Ascending aorta (tissue), 2 donors: ENCODE measurements around the gene ABTB2. TPM values are rescaled to one million over a fixed set of nuclear protein-coding genes. Genes with fewer than 3 reads are reported as not detected.

Experiments
- DNase-seq, 2 donors: peaks; one replicate each; pipeline ENCODE4 v3.0.0-alpha.2; 2019; ENCODE audit warnings: low spot score in 2 of 2
- H3K27ac ChIP-seq, 2 donors: fragments of 200-600 bp; sonication (generic); one replicate each; pipeline ENCODE4 v1.5.1; 2016 to 2017; ENCODE audit warnings: mild to moderate bottlenecking in 1 of 2
- H3K27me3 ChIP-seq: fragments of 200-600 bp; sonication (generic); one replicate; pipeline ENCODE4 v1.5.1; 2017
- H3K36me3 ChIP-seq, 2 donors: fragments of 200-600 bp; sonication (generic); one replicate each; pipeline ENCODE4 v1.5.1; 2016
- H3K4me1 ChIP-seq, 2 donors: fragments of 200-600 bp; sonication (generic); one replicate each; pipeline ENCODE4 v1.5.1; 2016 to 2017; ENCODE audit warnings: mild to moderate bottlenecking in 1 of 2
- H3K4me3 ChIP-seq, 2 donors: fragments of 200-600 bp; sonication (generic); one replicate each; pipeline ENCODE4 v1.5.1; 2016 to 2017; ENCODE audit warnings: mild to moderate bottlenecking in 1 of 2
- H3K9me3 ChIP-seq, 2 donors: fragments of 200-600 bp; sonication (generic); one replicate each; pipeline ENCODE4 v1.5.1; 2016
- intact Hi-C: fragments of 100-400 bp; cut with DNase I; formaldehyde crosslinking; loops from one replicate; pipeline ENCODE4 v1.15.1; 2023
- total RNA-seq: library from RNA; depleted of rRNA; stranded (reverse); fragments of >200 nt; gene quantifications from one replicate; pipeline ENCODE4 v1.1.0, GENCODE V29; 2016
- TF ChIP-seq, protein P1 (sequence below), 3 experiments: fragments of 200-600 bp in 2 of 3; fragments of 450-650 bp in 1 of 3; sonication (generic) in 2 of 3; IDR thresholded peaks; one replicate each; pipeline ENCODE4 v1.5.1; 2016 to 2019; ENCODE audit warnings: antibody characterized with exemption in 3 of 3, mild to moderate bottlenecking in 1 of 3, moderate library complexity in 1 of 3

ABTB2 gene
- total RNA-seq, 1 donor from 2014 or later, result 7.9 TPM

DNA sequence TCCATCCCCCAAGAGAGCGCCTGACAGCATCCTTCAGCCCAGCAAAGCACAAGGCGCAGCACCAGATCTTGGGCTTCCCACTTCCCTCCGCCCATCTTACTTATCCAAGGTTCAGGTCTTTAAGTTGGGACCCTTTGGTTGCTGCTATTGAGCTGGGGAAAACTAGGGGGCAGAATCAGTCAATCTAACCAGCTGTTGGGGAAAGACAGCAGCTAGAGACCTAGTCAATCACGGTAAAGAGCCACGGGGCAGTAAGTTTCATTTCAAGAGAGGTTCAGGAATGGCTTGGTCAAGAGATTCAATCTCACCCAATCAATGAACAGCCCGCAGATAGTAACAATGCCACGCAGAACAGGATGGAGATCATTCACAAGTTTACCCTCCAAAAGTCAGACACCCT lies 1.7 kb downstream of the ABTB2 start:
- intact Hi-C loops, result loop anchor here (2.0 to 5.0 kb wide), 3 partner anchors 25 to 664 kb away; partner anchors contain the start of gene CAT

GRCh38 chr11:34355726-34356125 lies 2.1 kb downstream of the ABTB2 start:
- TF ChIP-seq, protein P1, sequence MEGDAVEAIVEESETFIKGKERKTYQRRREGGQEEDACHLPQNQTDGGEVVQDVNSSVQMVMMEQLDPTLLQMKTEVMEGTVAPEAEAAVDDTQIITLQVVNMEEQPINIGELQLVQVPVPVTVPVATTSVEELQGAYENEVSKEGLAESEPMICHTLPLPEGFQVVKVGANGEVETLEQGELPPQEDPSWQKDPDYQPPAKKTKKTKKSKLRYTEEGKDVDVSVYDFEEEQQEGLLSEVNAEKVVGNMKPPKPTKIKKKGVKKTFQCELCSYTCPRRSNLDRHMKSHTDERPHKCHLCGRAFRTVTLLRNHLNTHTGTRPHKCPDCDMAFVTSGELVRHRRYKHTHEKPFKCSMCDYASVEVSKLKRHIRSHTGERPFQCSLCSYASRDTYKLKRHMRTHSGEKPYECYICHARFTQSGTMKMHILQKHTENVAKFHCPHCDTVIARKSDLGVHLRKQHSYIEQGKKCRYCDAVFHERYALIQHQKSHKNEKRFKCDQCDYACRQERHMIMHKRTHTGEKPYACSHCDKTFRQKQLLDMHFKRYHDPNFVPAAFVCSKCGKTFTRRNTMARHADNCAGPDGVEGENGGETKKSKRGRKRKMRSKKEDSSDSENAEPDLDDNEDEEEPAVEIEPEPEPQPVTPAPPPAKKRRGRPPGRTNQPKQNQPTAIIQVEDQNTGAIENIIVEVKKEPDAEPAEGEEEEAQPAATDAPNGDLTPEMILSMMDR (IDR thresholded peaks at IDR 0.05), result no peak
- Histone ChIP-seq H3K36me3 (no peaks in the 10 kb centered on the region), H3K9me3 (no peaks in the 10 kb centered on the region), H3K4me1 (peaks cover 3 to 23% of the 10 kb centered on the region in 2 donors), H3K4me3 (peak overlapping the region; percentile 81 to 84), H3K27me3 (no peaks in the 10 kb centered on the region), H3K27ac (peak overlapping the region in 1 of 2 donors; percentile 84)
- intact Hi-C loops, result loop anchor here (2.0 to 5.0 kb wide), 3 partner anchors 25 to 663 kb away; partner anchors contain the start of gene CAT
- DNase-seq, result no peak

More for the DNA sequence above, 1.7 kb downstream of the ABTB2 start:
- Histone ChIP-seq H3K27ac (peak overlapping the region; percentile 84 to 87), H3K4me1 (peaks cover 3 to 23% of the 10 kb centered on the region in 2 donors), H3K36me3 (no peaks in the 10 kb centered on the region), H3K27me3 (no peaks in the 10 kb centered on the region), H3K9me3 (no peaks in the 10 kb centered on the region), H3K4me3 (peak overlapping the region; percentile 81 to 84)
- TF ChIP-seq, protein P1 (IDR thresholded peaks at IDR 0.05), result no peak
- DNase-seq, result no peak

DNA sequence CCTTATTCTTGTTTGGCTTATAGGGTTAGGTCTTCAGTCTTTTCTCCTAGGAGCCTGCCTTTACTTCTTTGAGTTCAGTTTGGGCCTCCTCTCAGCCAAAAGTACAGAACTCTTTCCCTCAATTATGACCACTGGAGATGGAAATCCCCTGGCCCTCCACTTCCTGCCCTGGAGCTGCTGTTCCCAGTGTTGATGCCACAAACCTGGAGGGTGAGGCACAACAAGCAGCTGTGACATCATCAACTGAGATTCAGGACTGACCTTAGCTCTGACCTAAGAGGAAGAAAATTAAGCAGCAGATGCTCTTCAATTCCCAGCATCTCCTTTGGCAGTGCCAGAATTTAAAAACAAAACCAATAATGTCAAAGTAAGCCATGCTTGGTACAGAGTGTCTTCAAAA lies 3.0 kb downstream of the ABTB2 start:
- no peaks in the 10 kb centered on the region for H3K27me3 ChIP-seq
- H3K4me1 ChIP-seq, result peaks cover 3 to 28% of the 10 kb centered on the region in 2 donors
- no peaks in the 10 kb centered on the region for H3K36me3 ChIP-seq
- no peak overlapping the region for H3K27ac ChIP-seq
- intact Hi-C loops, result loop anchor here (5.0 kb wide), 2 partner anchors 83 to 662 kb away; partner anchors contain the start of gene CAT
- DNase-seq, result no peak
- H3K4me3 ChIP-seq, result peak overlapping the region in 1 of 2 donors; percentile 81
- no peaks in the 10 kb centered on the region for H3K9me3 ChIP-seq
- TF ChIP-seq, protein P1 (IDR thresholded peaks at IDR 0.05), result no peak

GRCh38 chr11:34353881-34354280 lies 3.9 kb downstream of the ABTB2 start:
- Histone ChIP-seq H3K27me3 (no peaks in the 10 kb centered on the region), H3K36me3 (no peaks in the 10 kb centered on the region), H3K27ac (no peak overlapping the region), H3K4me3 (no peak overlapping the region), H3K9me3 (no peaks in the 10 kb centered on the region), H3K4me1 (peaks cover 3 to 37% of the 10 kb centered on the region in 2 donors)
- TF ChIP-seq, protein P1 (IDR thresholded peaks at IDR 0.05), result no peak
- intact Hi-C loops, result no loop called here
- no peak for DNase-seq

- Histone ChIP-seq H3K4me3 (no peak overlapping the region), H3K27me3 (no peaks in the 10 kb centered on the region), H3K27ac (no peak overlapping the region), H3K9me3 (no peaks in the 10 kb centered on the region), H3K4me1 (peaks cover 4 to 50% of the 10 kb centered on the region in 2 donors), H3K36me3 (no peaks in the 10 kb centered on the region)
- no peak for DNase-seq
- TF ChIP-seq, protein P1 (IDR thresholded peaks at IDR 0.05), result no peak
- intact Hi-C loops, result no loop called here
These were observed 5.9 kb downstream of the ABTB2 start for GRCh38 chr11:34351687-34352469.
